DND-41 (cell line): ENCODE measurements around the gene ACE.
A peak's percentile ranks its signal among the peaks of the same experiment; 100 is the strongest.
"Not testable (repeated sequence)": the region's sequence is repeated elsewhere in the genome, so short reads cannot be mapped to it uniquely, and the experiment has no call there.

Experiments used
- ATAC-seq: fragments of 200-7000 bp; cut with Tn5 transposase; 3 replicates; pipeline ENCODE4 v1.9.1; 2021; ENCODE audit warnings: low read depth; ENCODE audit not compliant: insufficient read depth
- DNase-seq: peaks from one replicate; pipeline ENCODE4 v3.0.0-alpha.2; 2020
- H2AFZ ChIP-seq: 2 replicates; pipeline ENCODE4 v1.6.0; 2012; ENCODE audit warnings: low read depth, low read length
- H3K27ac ChIP-seq: 2 replicates; pipeline ENCODE4 v1.5.1; 2012; ENCODE audit warnings: low read length, inconsistent platforms
- H3K27me3 ChIP-seq: fragments of 200-600 bp; sonication (generic); 2 replicates; pipeline ENCODE4 v1.6.0; 2012; ENCODE audit warnings: low read length, mild to moderate bottlenecking, inconsistent platforms; ENCODE audit not compliant: insufficient read depth, poor library complexity
- H3K36me3 ChIP-seq: 2 replicates; pipeline ENCODE4 v1.5.1; 2012; ENCODE audit warnings: low read length, inconsistent platforms; ENCODE audit not compliant: insufficient read depth
- H3K4me1 ChIP-seq: 2 replicates; pipeline ENCODE4 v1.5.1; 2012; ENCODE audit warnings: mild to moderate bottlenecking, low read length; ENCODE audit not compliant: insufficient read depth
- H3K4me2 ChIP-seq: 2 replicates; pipeline ENCODE4 v1.6.0; 2012; ENCODE audit warnings: mild to moderate bottlenecking, moderate library complexity, low read length, inconsistent platforms; ENCODE audit not compliant: insufficient read depth
- H3K4me3 ChIP-seq, 2 experiments: fragments of 200-600 bp in 1 of 2; shearing (Covaris generic) in 1 of 2; 2 replicates each; pipeline ENCODE4 v1.5.1; 2012 to 2016; ENCODE audit warnings: inconsistent platforms in 2 of 2, low read length in 2 of 2, mild to moderate bottlenecking in 2 of 2, low read depth in 1 of 2, moderate library complexity in 1 of 2
- H3K79me2 ChIP-seq: 2 replicates; pipeline ENCODE4 v1.6.0; 2012; ENCODE audit warnings: low read length, inconsistent platforms; ENCODE audit not compliant: insufficient read depth
- H3K9ac ChIP-seq: 2 replicates; pipeline ENCODE4 v1.6.0; 2012; ENCODE audit warnings: low read depth, mild to moderate bottlenecking, inconsistent platforms, low read length, moderate library complexity
- H3K9me3 ChIP-seq: 2 replicates; pipeline ENCODE4 v1.5.1; 2012; ENCODE audit warnings: low read length, moderate library complexity, mild to moderate bottlenecking, inconsistent platforms; ENCODE audit not compliant: insufficient read depth, severe bottlenecking
- H4K20me1 ChIP-seq: 2 replicates; pipeline ENCODE4 v1.6.0; 2012; ENCODE audit warnings: low read length; ENCODE audit not compliant: insufficient read depth
- EZH2 ChIP-seq: IDR thresholded peaks from 3 replicates; pipeline ENCODE4 v1.6.1; 2012; ENCODE audit warnings: borderline replicate concordance, low read depth, mild to moderate bottlenecking, moderate library complexity, low read length, inconsistent platforms; ENCODE audit not compliant: severe bottlenecking
- TF ChIP-seq, protein P1 (sequence below): IDR thresholded peaks from 2 replicates; pipeline ENCODE4 v1.5.1; 2012; ENCODE audit warnings: borderline replicate concordance, low read length, moderate library complexity, mild to moderate bottlenecking; ENCODE audit not compliant: poor library complexity, severe bottlenecking; ENCODE audit errors: extremely low read depth

Gene ACE

DNA sequence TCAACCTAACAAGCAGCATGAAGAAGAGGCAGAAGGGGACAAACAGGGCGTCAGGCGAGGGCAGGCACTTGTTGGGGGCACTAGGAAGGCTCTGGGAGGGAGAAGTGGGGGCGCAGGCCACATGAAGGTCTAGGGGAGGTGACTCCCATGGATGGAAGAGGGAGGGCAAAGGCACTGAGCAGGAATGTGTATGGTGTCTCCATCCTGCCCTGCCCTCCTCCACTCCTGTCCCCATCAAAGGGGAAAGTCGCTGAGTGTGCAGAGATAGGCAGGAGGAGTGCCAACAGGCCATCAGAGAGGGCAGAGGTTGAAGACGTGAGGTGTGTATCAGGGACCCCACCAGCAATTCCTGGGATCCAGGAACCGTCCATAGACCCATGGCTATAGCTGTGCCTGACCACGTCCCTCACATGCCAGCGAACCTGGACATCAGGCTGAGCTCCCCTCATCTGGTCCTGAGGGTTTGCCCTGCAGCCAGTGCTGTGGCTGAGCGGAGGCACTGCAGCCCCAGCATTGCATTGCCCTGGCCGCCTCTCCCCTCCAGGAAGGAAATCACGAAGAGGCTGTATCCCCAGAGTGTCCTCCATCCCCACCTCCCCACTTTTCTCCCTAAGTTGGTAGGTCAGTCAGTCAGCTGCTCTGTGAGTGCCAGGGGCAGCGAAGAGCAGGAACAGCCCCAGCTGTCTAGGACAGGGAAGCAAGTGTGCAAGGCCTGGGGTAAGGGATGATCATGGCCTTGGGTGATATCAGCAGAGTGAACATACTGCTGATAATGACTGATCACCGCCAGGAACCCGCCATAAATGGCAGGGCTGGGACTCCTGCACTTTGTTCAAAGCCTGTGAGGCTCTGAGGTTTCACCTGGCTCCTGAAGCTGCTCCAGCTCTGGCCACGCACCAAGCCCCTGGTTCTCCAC, 24.6 kb upstream of the ACE start:
- no peaks in the 10 kb centered on the region for H4K20me1 ChIP-seq
- ATAC-seq: peak; percentile 14; the same call in 1 of the 3 replicates
- H3K36me3 ChIP-seq: no peaks in the 10 kb centered on the region
- no peaks in the 10 kb centered on the region for H3K4me1 ChIP-seq
- no peaks in the 10 kb centered on the region for H3K79me2 ChIP-seq
- no peak overlapping the region for H3K4me3 ChIP-seq
- peaks cover 4% of the 10 kb centered on the region for H3K27me3 ChIP-seq
- no peak overlapping the region for H3K27ac ChIP-seq
- no peak overlapping the region for H3K9ac ChIP-seq
- no peak for DNase-seq
- TF ChIP-seq, protein P1, sequence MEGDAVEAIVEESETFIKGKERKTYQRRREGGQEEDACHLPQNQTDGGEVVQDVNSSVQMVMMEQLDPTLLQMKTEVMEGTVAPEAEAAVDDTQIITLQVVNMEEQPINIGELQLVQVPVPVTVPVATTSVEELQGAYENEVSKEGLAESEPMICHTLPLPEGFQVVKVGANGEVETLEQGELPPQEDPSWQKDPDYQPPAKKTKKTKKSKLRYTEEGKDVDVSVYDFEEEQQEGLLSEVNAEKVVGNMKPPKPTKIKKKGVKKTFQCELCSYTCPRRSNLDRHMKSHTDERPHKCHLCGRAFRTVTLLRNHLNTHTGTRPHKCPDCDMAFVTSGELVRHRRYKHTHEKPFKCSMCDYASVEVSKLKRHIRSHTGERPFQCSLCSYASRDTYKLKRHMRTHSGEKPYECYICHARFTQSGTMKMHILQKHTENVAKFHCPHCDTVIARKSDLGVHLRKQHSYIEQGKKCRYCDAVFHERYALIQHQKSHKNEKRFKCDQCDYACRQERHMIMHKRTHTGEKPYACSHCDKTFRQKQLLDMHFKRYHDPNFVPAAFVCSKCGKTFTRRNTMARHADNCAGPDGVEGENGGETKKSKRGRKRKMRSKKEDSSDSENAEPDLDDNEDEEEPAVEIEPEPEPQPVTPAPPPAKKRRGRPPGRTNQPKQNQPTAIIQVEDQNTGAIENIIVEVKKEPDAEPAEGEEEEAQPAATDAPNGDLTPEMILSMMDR: no peak
- TF ChIP-seq EZH2: no peak
- H2AFZ ChIP-seq: no peak overlapping the region
- H3K4me2 ChIP-seq: no peak overlapping the region
- no peaks in the 10 kb centered on the region for H3K9me3 ChIP-seq

- no peaks in the 10 kb centered on the region for H3K79me2 ChIP-seq
- no peak overlapping the region for H2AFZ ChIP-seq
- peaks cover 4% of the 10 kb centered on the region for H3K27me3 ChIP-seq
- H3K9me3 ChIP-seq: no peaks in the 10 kb centered on the region
- H3K9ac ChIP-seq: no peak overlapping the region
- TF ChIP-seq, protein P1: no peak
- TF ChIP-seq EZH2: no peak
- no peak overlapping the region for H3K4me2 ChIP-seq
- no peak for DNase-seq
- no peak overlapping the region for H3K4me3 ChIP-seq
- H3K4me1 ChIP-seq: no peaks in the 10 kb centered on the region
- no peak for ATAC-seq
- H3K27ac ChIP-seq: no peak overlapping the region
- no peaks in the 10 kb centered on the region for H3K36me3 ChIP-seq
- H4K20me1 ChIP-seq: no peaks in the 10 kb centered on the region
Observed at GRCh38 chr17:63452962-63453551, 23.8 kb upstream of the ACE start.

- H4K20me1 ChIP-seq, H2AFZ ChIP-seq, ATAC-seq, H3K36me3 ChIP-seq, H3K9me3 ChIP-seq, H3K4me3 ChIP-seq, H3K4me1 ChIP-seq, H3K27me3 ChIP-seq, H3K9ac ChIP-seq, H3K79me2 ChIP-seq, H3K27ac ChIP-seq, H3K4me2 ChIP-seq, DNase-seq: not testable (repeated sequence)
Observed at GRCh38 chr17:63454357-63454756, 22.5 kb upstream of the ACE start.

- H4K20me1 ChIP-seq: no peaks in the 10 kb centered on the region
- H3K27me3 ChIP-seq: peaks cover 4% of the 10 kb centered on the region
- no peaks in the 10 kb centered on the region for H3K36me3 ChIP-seq
- H3K9ac ChIP-seq: no peak overlapping the region
- TF ChIP-seq EZH2: no peak
- TF ChIP-seq, protein P1: no peak
- no peak for ATAC-seq
- no peaks in the 10 kb centered on the region for H3K9me3 ChIP-seq
- H3K4me3 ChIP-seq: no peak overlapping the region
- no peak for DNase-seq
- H3K4me1 ChIP-seq: no peaks in the 10 kb centered on the region
- no peaks in the 10 kb centered on the region for H3K79me2 ChIP-seq
- no peak overlapping the region for H3K27ac ChIP-seq
- no peak overlapping the region for H3K4me2 ChIP-seq
- H2AFZ ChIP-seq: no peak overlapping the region
Observed at GRCh38 chr17:63454915-63455314, 21.9 kb upstream of the ACE start.
